Skeletal muscle satellite cell (primary cell): ENCODE data around the gene TRPM2.

Experiments used
- H3K27me3 ChIP-seq: 2 replicates; pipeline ENCODE4 v1.7.0; 2013; ENCODE audit warnings: low read length; ENCODE audit not compliant: control insufficient read depth, insufficient read depth
- H3K36me3 ChIP-seq: 2 replicates; pipeline ENCODE4 v1.7.0; 2013; ENCODE audit warnings: mild to moderate bottlenecking, control low read depth, low read length; ENCODE audit not compliant: insufficient read depth
- H3K4me1 ChIP-seq: 2 replicates; pipeline ENCODE4 v1.7.0; 2013; ENCODE audit warnings: low read length; ENCODE audit not compliant: control insufficient read depth, insufficient read depth
- H3K4me2 ChIP-seq: 2 replicates; pipeline ENCODE4 v1.7.0; 2013; ENCODE audit warnings: mild to moderate bottlenecking, low read length
- H3K4me3 ChIP-seq: 2 replicates; pipeline ENCODE4 v1.7.0; 2013; ENCODE audit warnings: low read length
- H3K9ac ChIP-seq: 2 replicates; pipeline ENCODE4 v1.7.0; 2013; ENCODE audit warnings: mild to moderate bottlenecking, low read depth, low read length, moderate library complexity
- H3K9me3 ChIP-seq: replicated peaks from 2 replicates; pipeline ENCODE4 v1.7.0; 2013; ENCODE audit warnings: mild to moderate bottlenecking, control low read depth, low read length

The TRPM2 gene

DNA sequence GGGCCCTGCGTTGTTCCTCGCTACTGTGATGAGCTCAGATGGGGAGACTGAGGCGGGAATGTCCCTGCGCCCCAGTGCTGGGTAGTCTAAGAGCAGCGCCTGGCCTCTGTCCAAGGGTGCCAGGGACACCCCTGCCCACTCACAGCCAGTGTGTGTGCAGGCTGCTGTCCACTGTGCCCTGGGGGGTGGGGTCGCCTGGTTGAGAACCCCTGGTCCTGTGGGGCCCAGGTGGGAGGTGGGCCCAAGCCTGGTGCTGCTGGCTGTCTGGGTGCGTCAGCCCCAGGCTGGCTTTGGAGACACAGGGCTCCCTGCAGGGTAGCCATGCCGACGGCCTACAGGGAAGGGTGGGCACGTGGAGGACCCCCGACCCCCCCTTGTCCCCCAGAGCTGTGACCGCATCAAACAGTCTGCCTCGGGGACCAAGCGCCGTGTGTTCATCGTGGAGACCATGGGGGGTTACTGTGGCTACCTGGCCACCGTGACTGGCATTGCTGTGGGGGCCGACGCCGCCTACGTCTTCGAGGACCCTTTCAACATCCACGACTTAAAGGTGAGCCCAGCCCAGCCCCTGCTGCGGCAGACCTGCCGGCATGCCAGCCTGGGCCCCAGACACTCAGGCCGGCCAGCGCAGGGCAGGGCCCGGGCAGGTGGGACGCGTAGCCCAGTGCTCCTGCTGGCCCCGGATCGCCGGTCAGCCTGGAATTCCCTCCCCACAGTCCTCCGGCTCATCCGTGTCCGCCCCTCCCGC is 29.1 kb upstream of the TRPM2 start:
- H3K4me2 ChIP-seq = no peak overlapping the region
- no peaks in the 10 kb centered on the region for H3K9me3 ChIP-seq
- H3K4me3 ChIP-seq = no peak overlapping the region
- H3K27me3 ChIP-seq = no peaks in the 10 kb centered on the region
- H3K4me1 ChIP-seq = no peaks in the 10 kb centered on the region
- H3K9ac ChIP-seq = no peak overlapping the region
- H3K36me3 ChIP-seq = peaks cover 30% of the 10 kb centered on the region

DNA sequence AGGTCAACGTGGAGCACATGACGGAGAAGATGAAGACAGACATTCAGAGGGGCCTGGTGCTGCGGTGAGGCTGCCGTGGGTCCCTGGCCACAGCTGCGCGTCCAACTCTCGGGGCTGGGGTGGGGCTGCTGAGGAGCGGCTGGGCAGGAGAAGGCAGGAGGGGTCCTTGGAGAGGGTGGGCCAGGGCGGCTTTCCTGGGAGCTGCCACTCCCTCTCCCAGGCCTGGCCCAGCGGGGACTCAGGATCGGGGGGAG is 28.6 kb upstream of the TRPM2 start:
- no peaks in the 10 kb centered on the region for H3K9me3 ChIP-seq
- H3K9ac ChIP-seq = no peak overlapping the region
- no peak overlapping the region for H3K4me2 ChIP-seq
- H3K4me1 ChIP-seq = no peaks in the 10 kb centered on the region
- no peaks in the 10 kb centered on the region for H3K27me3 ChIP-seq
- no peak overlapping the region for H3K4me3 ChIP-seq
- peaks cover 26% of the 10 kb centered on the region for H3K36me3 ChIP-seq

DNA sequence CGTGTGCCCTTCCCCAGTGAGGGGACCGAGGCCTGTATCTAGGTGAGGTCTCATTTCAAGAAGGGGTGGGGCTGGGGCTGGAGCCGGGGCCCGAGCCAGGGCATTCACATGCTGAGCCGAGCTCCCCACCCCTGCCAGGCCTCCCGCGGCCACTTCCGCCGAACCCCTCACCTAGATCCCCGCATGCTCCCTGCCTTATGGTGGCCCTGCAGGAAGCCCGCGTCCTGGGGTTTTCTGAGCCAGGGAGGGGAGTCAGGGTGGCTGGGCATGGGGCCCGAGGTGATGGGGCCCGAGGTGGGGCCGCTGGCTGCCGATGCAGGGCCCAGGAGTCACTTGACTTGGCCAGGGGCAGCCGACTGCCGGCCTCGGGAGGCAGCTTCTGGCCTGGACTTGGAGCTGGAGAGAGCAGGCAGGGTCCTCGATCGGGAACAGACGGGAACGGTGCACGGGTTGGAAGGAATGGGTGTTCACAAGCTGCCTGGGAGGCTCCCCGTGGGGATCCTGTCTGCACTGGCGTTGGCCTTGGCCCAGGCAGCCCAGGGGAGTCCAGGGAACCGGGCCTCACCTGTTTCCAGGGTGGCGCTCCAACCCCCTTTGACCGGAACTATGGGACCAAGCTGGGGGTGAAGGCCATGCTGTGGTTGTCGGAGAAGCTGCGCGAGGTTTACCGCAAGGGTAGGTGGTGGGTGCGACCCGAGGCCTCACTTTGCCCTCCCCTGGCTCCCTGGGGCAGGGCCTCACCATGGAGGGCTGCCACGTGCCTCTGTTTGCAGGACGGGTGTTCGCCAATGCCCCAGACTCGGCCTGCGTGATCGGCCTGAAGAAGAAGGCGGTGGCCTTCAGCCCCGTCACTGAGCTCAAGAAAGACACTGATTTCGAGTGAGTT is 27.8 kb upstream of the TRPM2 start:
- peaks cover 20% of the 10 kb centered on the region for H3K36me3 ChIP-seq
- H3K4me1 ChIP-seq = no peaks in the 10 kb centered on the region
- no peak overlapping the region for H3K9ac ChIP-seq
- H3K4me2 ChIP-seq = no peak overlapping the region
- no peak overlapping the region for H3K4me3 ChIP-seq
- no peaks in the 10 kb centered on the region for H3K27me3 ChIP-seq
- H3K9me3 ChIP-seq = no peaks in the 10 kb centered on the region

DNA sequence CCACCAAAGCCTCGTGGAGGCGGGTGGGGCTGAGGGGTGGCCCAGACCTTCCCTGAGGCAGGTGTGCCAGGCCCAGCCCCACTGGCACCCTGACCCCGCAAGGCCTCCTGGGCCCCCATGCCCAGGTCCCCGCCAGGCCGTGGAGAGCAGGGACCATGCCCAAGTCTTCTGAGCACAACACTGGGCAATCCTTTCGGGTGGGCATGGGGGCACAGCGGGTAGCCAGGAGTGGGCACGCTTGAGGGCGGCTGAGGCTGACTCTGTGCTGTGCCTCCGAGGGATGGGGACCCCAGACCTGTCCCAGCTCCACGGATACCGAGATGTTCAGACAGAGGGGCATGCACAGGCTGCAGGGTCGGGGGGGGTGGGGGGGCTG is 27.2 kb upstream of the TRPM2 start:
- H3K36me3 ChIP-seq = peaks cover 18% of the 10 kb centered on the region
- no peaks in the 10 kb centered on the region for H3K27me3 ChIP-seq
- H3K9me3 ChIP-seq = no peaks in the 10 kb centered on the region
- H3K4me3 ChIP-seq = no peak overlapping the region
- H3K9ac ChIP-seq = no peak overlapping the region
- no peaks in the 10 kb centered on the region for H3K4me1 ChIP-seq
- H3K4me2 ChIP-seq = no peak overlapping the region

DNA sequence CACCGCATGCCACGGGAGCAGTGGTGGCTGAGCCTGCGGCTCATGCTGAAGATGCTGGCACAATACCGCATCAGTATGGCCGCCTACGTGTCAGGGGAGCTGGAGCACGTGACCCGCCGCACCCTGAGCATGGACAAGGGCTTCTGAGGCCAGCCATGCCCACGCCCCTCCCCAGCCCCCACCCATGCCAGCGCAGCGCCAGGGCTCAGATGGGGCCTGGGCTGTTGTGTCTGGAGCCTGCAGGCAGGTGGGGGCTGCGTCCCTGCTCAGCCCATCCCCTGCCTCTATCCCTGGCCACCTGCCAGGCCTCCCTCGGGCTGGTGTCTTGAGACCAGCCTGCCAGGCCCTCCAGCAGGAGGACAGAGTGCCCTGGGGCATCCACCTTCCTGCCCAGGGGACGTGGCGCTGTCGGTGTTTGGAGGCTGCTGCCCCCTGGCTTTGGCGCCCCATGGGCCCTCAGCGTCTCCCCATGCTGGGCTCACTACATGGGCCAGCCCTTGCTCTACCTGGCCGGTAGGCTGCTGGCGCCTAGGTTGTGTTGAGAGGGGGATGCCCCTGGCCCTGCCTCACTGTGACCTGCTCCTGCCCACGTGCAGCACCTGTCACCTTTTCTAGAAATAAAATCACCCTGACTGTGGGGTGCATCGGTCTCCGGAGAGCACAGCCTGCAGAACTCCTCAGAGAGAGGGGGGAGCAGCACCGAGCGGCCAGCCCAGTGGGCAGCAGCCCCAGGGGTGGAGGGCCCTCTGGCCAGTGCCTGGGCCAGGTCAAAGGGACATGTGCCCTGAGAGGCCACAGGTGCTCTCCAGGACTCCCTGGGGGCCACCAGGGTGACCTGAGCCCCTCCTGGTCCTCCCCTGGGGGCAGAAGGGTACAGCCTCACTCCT is 26.5 kb upstream of the TRPM2 start:
- Histone ChIP-seq H3K4me1 (no peaks in the 10 kb centered on the region), H3K27me3 (no peaks in the 10 kb centered on the region), H3K4me2 (no peak overlapping the region), H3K9me3 (no peaks in the 10 kb centered on the region), H3K36me3 (peaks cover 18% of the 10 kb centered on the region), H3K4me3 (no peak overlapping the region), H3K9ac (no peak overlapping the region)

DNA sequence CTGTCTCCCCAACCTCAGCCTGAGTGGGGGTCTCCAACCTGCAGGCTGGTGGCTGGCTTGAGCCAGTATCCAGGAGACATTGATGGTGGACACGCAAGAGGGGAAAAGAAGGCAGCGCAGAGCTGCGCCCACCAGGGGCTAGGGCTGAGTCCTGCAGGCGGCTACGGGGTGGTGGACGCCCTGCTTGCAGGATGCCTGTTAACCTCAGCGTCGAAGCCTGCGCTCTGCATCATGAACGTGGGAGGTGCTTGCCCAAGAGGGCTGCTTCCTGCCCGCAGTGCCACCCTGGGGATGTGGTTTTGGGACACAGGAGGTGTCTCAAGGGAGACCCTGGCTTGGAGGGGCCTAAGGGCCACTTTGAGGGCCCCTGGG is 25.8 kb upstream of the TRPM2 start:
- H3K4me3 ChIP-seq = no peak overlapping the region
- no peaks in the 10 kb centered on the region for H3K9me3 ChIP-seq
- peaks cover 15% of the 10 kb centered on the region for H3K36me3 ChIP-seq
- H3K4me1 ChIP-seq = no peaks in the 10 kb centered on the region
- H3K9ac ChIP-seq = no peak overlapping the region
- no peak overlapping the region for H3K4me2 ChIP-seq
- H3K27me3 ChIP-seq = no peaks in the 10 kb centered on the region

DNA sequence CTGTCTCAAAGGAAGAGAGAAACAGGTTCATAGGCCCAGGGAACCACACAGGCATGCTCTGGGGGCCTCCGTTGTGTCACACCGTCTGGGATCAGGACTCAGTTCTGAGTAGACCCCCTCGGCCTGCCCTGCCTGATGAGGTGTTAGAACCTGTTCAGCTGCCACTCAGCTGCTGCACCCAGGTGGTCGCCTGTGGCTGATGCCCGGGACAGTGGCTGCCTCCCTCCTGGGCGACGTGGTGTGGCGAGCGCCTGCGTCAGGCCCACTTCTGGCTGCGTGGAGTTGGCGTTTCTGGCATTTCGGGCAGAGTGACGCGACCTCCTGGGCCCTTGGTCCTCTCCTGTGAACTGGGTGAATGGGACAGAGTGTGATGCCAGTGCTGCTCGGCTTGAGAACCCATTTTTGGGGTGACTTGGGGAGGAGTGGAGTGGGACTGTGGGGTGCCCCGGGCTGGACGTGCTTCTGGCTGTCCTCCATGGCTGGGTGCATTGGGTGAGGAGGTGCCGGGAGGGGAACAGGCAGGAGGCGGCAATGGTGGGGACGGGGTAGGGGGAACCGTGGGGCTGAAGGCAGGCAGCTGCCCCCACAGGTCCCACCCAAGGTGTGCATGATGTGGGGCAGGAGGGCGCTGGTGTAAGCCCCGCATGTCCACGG is 25.1 kb upstream of the TRPM2 start:
- Histone ChIP-seq H3K4me1 (no peaks in the 10 kb centered on the region), H3K36me3 (peaks cover 12% of the 10 kb centered on the region), H3K9me3 (no peaks in the 10 kb centered on the region), H3K4me2 (no peak overlapping the region), H3K27me3 (no peaks in the 10 kb centered on the region), H3K9ac (no peak overlapping the region), H3K4me3 (no peak overlapping the region)

DNA sequence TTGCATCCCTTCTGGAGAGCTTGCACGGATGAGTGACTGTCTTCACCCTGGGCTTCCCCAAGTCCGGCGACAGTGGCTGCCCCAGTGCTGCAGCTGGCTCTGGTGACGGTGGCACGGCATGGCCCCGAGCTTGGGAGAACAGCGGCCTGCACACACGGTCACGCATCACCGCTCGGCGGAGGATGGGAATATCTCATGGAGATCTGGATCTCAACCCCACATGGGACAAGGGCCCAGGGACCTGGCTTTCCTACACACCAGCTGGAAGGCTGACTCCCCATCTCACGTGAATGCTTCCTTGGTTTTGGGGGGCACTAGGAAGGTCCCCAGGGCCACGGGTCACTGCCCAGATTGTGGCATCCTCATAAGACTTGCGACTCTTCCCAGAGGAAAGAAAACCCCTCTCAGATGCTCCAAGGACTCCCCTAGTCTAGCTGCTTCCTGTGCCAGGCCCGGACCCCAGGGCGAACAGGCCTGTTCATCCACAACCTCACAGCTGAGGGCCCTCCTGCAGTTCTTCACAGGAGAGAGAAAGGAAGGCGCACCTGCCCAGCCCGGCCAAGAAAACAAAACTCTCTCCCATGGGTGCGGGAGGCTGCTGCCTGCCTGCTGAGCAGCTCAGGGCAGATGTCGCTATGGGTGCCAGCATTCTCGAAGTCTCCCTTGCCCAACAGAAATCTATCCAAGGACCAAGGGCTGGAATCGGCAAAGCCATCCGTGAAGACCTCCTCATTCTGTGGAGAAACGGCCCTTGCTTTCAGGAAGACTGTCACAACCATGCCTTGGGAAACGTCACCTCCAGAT is 24.1 kb upstream of the TRPM2 start:
- H3K4me1 ChIP-seq = no peaks in the 10 kb centered on the region
- no peak overlapping the region for H3K4me2 ChIP-seq
- no peaks in the 10 kb centered on the region for H3K27me3 ChIP-seq
- H3K9me3 ChIP-seq = no peaks in the 10 kb centered on the region
- no peak overlapping the region for H3K4me3 ChIP-seq
- H3K36me3 ChIP-seq = peaks cover 12% of the 10 kb centered on the region
- no peak overlapping the region for H3K9ac ChIP-seq

DNA sequence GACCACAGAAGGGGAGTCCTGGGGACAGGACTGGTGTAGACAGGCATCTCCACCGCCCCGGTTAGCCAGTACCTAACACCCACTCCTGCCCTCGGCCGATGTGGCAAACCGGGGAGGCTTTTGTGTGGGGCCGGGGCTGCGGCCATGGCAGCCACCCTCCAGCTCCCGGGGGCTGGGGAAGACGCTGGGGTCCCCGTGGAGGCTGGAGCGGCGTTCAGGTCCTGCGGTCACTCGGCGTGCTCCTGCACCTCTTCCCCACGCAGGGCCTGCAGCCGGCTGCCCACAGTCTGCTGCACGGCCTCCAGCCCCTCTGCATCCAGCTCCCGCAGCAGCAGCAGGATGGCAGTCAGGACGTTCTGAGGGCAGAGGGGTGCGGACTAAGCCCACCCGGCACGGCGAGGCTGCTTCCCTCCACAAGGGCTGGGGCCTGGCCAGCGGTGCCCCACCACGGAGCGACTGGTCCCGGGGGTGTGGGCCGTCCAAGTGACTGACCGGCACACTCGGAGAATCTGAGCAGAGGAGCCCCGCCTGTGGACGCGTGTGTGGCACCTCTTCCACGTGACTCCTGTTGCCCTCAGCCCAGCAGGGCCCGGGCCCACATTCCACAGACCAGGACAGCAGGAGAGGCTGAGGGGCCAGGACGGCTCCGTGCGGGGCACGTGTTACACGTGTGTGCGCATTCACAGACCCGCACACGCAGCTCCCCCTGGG is 23.3 kb upstream of the TRPM2 start:
- Histone ChIP-seq H3K36me3 (peaks cover 8% of the 10 kb centered on the region), H3K4me1 (no peaks in the 10 kb centered on the region), H3K9ac (no peak overlapping the region), H3K4me3 (no peak overlapping the region), H3K27me3 (no peaks in the 10 kb centered on the region), H3K9me3 (no peaks in the 10 kb centered on the region), H3K4me2 (no peak overlapping the region)

DNA sequence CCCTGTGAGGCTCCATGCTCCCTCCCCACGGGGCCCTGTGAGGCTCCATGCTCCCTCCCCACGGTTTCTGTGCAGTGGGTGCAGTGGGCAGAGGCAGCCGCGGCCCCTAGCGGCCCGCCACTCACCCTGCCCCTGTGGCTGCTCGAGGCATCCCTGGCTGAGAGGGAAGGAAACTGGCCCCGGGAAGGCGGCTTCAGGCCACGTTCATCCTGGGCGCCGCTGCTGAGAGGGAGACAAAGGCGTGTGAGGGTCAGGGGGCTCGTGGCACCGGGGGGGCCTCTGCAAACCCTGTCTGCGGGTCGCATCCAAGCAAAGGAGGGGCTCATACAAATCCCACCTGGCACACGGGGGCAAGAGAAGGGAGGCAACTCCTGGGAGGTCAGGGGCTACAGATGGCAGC is 22.7 kb upstream of the TRPM2 start:
- Histone ChIP-seq H3K4me1 (no peaks in the 10 kb centered on the region), H3K9me3 (no peaks in the 10 kb centered on the region), H3K4me3 (no peak overlapping the region), H3K36me3 (peaks cover 11% of the 10 kb centered on the region), H3K27me3 (no peaks in the 10 kb centered on the region), H3K9ac (no peak overlapping the region), H3K4me2 (no peak overlapping the region)
